GM19324 (cell line): Measurements from ENCODE around the gene FZD7.

Source experiments
- ATAC-seq: cut with Tn5 transposase; IDR thresholded peaks from one replicate; pipeline ENCODE4 v1.9.1; 2021; ENCODE audit warnings: mild to moderate bottlenecking, moderate library complexity; ENCODE audit not compliant: unreplicated experiment, low FRiP score

Gene FZD7

GRCh38 chr2:202035941-202036372 lies 2.3 kb downstream of the FZD7 start:
- ATAC-seq: no peak

GRCh38 chr2:202036601-202037037 lies 3.0 kb downstream of the FZD7 start:
- ATAC-seq: no peak

- ATAC-seq: no peak
These were observed 3.4 kb downstream of the FZD7 start for GRCh38 chr2:202037086-202037485.

DNA sequence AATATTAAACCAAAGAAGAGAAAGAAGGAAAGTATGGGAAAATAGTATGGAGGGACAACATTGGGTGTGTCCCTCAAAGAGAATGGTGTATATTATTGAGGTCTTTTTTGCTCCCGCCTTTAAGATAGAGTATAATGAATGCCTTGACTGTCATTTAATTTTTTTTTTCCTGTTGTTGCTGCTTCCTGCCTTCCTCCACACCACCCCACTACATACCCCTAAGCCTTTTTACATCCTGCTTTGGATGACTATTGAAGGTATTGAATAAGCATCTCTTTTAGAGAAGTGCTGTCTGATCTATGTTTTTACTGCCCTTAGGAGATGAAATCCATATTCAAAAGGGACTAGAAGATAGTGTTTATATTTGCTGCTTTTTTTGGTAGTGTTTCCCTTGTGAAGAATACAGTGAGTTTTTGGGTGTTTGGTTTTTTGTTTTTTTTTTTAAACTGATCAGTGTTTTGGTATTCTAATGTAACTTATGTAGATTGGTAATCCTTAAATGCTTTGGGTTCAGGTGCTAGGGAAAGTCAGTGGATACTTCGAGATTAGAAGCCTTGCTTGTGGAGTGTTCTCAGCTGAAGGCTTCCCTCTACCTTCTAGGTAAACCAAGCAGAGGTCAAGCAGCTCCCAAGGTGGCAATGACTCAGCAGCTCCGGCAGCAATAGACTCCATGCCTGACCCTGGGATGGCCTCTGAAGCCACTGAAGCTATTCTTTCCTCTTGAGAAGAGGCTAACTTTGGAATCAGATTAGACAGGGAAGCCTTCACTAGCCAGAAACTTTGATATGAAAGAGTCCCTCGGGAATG lies 5.0 kb downstream of the FZD7 start:
- no peak for ATAC-seq

GRCh38 chr2:202039278-202040078 lies 5.8 kb downstream of the FZD7 start:
- ATAC-seq: no peak

DNA sequence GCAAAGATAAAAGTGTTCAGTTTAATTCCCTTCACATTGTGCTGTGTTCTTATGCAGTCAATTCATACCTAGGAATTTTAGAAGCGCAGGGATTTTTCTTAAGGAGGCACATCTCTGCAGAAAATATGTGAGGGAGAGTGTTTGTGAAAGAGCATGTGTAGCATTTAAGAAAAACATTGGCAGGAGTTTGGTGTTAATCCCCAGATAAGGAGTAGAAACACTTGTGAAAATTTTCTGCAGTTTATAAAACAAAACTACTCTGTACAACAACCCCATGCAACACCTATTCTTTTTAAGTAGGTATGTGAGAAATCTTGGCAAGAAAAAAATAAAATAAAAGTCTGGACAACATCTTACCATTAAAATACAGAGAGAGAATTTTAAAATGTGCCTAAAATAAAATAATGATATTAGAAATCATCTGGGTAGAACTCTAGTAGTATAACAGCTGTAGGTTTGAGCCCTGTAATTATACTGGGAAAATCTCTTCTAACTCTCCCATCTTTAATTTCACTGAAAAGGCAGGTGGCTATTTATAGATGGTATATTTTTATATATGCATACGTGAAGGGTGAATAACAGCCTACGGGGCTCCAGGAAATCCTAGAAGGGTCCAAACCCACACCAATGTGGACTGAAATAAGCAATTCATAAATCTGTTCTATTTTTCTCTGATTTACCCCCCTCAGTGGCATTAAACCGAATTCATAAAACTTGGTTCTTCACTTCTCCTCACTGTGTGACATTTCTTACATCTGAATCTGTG lies 6.6 kb downstream of the FZD7 start:
- ATAC-seq: no peak

DNA sequence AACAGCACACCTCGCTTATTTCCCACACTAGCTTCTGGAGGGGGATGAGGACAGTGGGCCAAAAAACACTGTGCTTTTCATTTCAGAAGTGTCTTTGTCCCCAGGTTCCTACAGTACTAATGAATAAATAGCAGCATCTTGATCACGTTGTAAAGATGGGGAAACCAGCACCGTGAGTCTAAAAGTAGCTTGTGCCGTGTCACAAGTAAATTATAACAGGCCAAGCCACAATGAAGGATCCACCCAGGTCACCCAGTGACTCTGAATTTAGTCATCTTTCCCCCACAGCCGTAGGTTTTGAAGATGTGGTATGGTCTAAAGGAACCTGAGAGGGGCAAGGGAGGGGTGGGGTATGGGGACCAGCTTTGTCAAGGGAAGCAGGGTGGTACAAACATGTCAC lies 8.8 kb downstream of the FZD7 start:
- no peak for ATAC-seq

DNA sequence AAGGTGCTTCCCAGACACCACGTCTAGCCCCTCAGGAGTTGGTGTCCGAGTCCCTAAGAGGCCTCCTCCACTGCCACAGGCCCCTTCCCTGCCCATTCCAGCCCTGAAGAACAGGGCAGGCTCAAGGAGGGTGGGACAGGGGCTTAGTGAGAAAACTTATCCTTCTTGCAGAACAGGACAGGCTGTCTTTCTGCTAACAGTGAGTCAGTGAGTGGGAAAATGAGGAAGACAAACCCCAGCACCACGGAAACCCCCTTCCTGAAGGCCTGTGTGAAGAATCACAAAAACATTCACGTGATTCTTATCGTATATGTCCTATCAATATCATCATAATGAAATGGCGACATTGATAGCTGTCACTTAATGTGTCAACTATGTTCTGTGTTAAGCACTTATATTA lies 9.8 kb downstream of the FZD7 start:
- ATAC-seq: no peak

DNA sequence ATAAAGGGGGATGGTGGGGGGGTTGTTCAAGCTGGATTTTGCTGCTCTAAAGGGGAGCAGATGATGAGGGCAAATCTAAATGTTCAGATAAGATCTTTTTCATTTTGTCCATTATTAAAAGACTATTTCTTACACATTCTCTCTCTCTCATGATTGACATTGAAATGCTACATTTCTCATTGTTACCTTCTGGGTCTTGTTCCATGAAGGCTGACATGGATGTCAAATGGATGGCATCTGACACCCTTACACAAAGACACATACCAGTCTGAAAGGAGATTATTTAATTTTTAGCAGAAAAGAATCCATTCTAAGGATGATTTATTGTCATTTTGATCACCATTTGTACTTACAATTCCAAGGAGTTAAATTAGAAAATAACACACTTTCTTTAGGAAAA lies 11.1 kb downstream of the FZD7 start:
- ATAC-seq: no peak

- ATAC-seq: no peak
These were observed 12.9 kb downstream of the FZD7 start for GRCh38 chr2:202046572-202046971.

DNA sequence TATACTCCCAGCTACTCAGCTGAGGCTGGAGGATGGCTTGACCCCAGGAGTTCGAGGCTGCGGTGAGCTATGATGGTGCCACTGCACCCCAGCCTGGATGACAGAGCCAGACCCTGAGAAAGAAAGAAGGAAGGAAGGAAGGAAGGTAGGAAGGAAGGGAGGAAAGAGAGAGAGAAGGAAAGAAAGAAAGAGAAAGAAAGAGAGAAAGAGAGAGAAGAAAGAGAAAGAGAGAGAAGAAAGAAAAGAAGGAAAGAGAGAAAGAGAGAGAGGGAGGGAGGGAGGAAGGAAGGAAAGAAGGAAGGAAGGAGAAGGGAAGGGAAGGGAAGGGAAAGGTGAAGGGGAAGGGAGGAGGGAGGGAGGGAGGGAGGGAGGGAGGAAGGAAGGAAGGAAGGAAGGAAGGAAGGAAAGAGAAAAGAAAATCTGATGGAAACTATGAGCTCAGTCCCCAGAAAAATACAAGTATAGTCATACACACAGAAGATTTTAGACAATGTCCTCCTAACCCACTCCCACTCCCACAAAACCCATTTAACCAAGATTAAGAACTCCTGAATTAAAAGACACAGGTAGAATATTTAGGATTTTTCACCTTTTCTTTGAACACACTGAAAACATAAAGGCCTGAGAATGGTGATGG lies 15.6 kb downstream of the FZD7 start:
- ATAC-seq: no peak

- ATAC-seq: no peak
These were observed 16.2 kb downstream of the FZD7 start for GRCh38 chr2:202049840-202050239.

DNA sequence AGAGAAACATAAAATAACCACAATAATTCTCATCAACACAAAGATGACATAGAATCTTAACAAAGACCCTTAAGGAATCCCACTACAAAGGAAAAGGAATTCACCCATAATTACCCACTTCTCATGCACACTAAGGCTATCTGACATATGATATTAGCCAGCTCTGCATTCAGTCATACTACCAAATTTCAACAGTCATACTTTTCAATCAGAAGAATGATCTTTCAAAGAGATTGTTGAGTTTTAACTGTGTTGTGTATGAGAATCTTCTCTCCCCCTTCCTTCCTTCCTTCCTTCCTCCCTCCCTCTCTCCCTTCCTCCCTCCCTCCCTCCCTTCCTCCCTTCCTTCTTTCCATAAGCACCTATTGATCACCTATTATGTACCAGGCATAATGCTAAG lies 17.0 kb downstream of the FZD7 start:
- ATAC-seq: no peak

GRCh38 chr2:202051499-202052161 lies 18.0 kb downstream of the FZD7 start:
- ATAC-seq: no peak

GRCh38 chr2:202052235-202052634 lies 18.6 kb downstream of the FZD7 start:
- no peak for ATAC-seq

DNA sequence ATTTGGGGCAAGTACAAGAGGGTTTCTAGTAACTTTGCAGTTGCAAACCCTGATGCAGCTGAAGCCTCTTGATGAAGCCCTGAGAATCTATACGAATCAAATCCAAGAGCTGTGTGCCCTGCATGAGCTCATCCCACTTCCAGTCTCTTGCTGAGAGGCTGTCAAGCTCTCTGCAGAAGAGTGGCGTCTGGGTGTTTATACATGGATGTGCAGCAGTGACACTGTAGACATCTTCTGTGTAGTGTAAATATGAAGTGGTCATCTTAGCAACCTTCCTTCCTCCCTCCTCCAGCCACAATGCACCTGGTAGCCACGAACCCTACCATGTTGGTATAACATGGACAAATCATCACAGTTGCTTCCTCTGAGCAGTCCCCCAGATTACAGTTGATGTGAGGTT lies 21.0 kb downstream of the FZD7 start:
- no peak for ATAC-seq

GRCh38 chr2:202056611-202057010 lies 23.0 kb downstream of the FZD7 start:
- no peak for ATAC-seq

- no peak for ATAC-seq
These were observed 26.6 kb downstream of the FZD7 start for GRCh38 chr2:202060218-202060617.

DNA sequence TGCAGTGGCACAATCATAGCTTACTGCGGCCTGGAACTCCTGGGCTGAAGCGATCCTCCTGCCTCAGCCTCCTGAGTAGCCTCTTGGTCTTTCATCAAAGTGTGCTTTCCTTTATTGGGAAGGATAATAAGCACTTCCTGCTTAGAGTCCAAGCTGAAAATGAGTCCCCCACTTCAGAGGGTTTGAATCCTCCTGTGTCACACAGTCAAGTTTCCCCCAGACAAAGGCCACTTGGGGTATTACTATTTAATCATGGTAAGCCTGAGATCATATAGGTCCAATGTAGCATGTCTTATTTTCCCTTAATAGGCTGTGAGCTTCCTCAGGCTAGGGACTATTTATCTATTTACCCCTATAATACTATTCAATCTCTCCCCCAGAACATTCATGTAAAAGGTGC lies 28.0 kb downstream of the FZD7 start:
- ATAC-seq: no peak
